Ishikawa (cell line): ENCODE data around the gene SYNGR4.

Source experiments
- CREB1 ChIP-seq: IDR thresholded peaks from 2 replicates; pipeline ENCODE4 v1.6.1; 2012; ENCODE audit warnings: low read depth
- MAX ChIP-seq: IDR thresholded peaks from 2 replicates; pipeline ENCODE4 v1.6.1; 2012
- NFIC ChIP-seq: IDR thresholded peaks from 2 replicates; pipeline ENCODE4 v1.6.1; 2012
- RAD21 ChIP-seq: IDR thresholded peaks from 2 replicates; pipeline ENCODE4 v1.6.1; 2012; ENCODE audit warnings: low read depth
- REST ChIP-seq: IDR thresholded peaks from 2 replicates; pipeline ENCODE4 v1.6.1; 2012; ENCODE audit warnings: low read depth, mild to moderate bottlenecking
- TAF1 ChIP-seq: IDR thresholded peaks from 2 replicates; pipeline ENCODE4 v1.6.1; 2012; ENCODE audit warnings: low read depth, mild to moderate bottlenecking
- TEAD4 ChIP-seq: IDR thresholded peaks from 2 replicates; pipeline ENCODE4 v1.6.1; 2012
- USF1 ChIP-seq: IDR thresholded peaks from 2 replicates; pipeline ENCODE4 v1.6.1; 2012
- YY1 ChIP-seq: IDR thresholded peaks from 2 replicates; pipeline ENCODE4 v1.6.1; 2012; ENCODE audit warnings: low read depth

GRCh38 chr19:48372904-48373303, 8.7 kb downstream of the SYNGR4 start:
- TF ChIP-seq YY1 (no peak), MAX (no peak), TEAD4 (no peak), USF1 (no peak), TAF1 (no peak), REST (no peak), NFIC (no peak), CREB1 (no peak), RAD21 (no peak)
